HG03280 (cell line): Measurements from ENCODE around the gene RABGAP1L.
"Not testable (repeated sequence)": the region's sequence is repeated elsewhere in the genome, so short reads cannot be mapped to it uniquely, and the experiment has no call there.

Experiments
- ATAC-seq: cut with Tn5 transposase; IDR thresholded peaks from one replicate; pipeline ENCODE4 v1.9.1; 2021; ENCODE audit warnings: mild to moderate bottlenecking, moderate library complexity; ENCODE audit not compliant: unreplicated experiment

The RABGAP1L gene

GRCh38 chr1:174839211-174839610 lies 679.9 kb downstream of the RABGAP1L start:
- ATAC-seq: no peak

- ATAC-seq: no peak
These were observed 682.4 kb downstream of the RABGAP1L start for GRCh38 chr1:174841747-174842146.

DNA sequence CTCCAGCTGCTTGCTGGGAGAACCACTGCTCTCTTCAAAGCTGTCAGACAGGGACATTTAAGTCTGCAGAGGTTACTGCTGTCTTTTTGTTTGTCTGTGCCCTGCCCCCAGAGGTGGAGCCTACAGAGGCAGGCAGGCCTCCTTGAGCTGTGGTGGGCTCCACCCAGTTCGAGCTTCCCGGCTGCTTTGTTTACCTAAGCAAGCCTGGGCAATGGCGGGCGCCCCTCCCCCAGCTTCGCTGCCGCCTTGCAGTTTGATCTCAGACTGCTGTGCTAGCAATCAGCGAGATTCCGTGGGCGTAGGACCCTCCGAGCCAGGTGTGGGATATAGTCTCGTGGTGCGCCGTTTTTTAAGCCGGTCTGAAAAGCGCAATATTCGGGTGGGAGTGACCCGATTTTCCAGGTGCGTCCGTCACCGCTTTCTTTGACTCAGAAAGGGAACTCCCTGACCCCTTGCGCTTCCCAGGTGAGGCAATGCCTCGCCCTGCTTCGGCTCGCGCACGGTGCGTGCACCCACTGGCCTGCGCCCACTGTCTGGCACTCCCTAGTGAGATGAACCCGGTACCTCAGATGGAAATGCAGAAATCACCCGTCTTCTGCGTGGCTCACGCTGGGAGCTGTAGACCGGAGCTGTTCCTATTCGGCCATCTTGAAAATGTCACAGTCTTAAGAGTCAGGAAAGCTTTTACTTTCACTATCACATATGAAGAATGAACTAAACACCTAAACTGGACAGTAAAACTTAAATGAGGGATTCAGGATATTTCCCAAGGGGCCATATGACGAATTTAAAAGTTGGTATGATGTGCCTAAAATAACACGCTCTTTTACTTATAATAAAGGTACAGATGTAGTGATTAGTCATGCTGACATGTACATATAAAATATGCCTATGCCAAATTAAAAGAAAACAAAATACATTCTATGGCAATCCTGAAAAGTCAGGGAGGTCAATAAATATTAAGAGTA lies 689.6 kb downstream of the RABGAP1L start:
- ATAC-seq: not testable (repeated sequence)

- no peak for ATAC-seq
These were observed 691.4 kb downstream of the RABGAP1L start for GRCh38 chr1:174850726-174851125.

GRCh38 chr1:174858301-174858700 lies 699.0 kb downstream of the RABGAP1L start:
- no peak for ATAC-seq

GRCh38 chr1:174870319-174870718 lies 711.0 kb downstream of the RABGAP1L start:
- no peak for ATAC-seq

DNA sequence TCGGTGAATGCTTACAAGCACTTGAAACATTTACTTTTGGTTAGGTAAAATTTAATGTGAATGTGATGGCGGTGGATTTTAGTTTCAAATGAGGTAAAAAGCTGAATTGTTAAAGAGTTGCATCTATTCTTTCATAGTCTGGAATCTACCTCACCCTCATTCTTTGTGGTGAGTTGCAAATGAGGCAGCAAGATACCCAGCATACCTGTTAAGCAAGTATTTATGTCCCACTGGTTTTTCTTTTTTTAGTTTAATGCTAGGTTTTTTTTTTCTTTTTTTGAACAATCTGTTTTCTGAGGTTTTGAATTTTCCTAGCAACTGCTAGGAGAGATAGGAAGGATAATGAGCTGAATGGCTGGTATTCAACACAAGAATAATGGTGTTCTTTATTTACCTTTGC lies 712.6 kb downstream of the RABGAP1L start:
- no peak for ATAC-seq

DNA sequence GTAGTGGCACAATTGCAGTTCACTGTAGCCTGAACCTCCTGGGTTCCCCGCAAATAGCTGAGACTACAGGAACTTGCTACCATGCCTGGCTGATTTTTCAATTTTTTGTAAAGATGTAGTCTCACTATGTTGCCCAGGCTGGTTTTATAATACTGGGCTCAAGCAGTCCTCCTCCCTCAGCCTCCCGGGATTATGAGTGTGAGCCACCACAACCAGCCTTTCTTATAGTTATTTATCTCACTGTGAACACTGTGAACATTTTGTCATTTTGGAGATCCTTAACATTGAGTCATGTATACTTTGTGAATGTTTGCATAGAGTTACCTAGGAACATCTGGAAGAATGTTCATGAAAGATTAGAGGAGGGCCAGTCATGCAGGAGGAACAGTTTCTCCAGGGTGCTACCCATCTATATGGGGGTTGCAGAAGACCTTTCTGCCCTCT lies 713.3 kb downstream of the RABGAP1L start:
- no peak for ATAC-seq

- ATAC-seq: peak; percentile 71
These were observed 715.2 kb downstream of the RABGAP1L start for GRCh38 chr1:174874331-174875053.

- ATAC-seq: no peak
These were observed 716.0 kb downstream of the RABGAP1L start for GRCh38 chr1:174875306-174875705.

DNA sequence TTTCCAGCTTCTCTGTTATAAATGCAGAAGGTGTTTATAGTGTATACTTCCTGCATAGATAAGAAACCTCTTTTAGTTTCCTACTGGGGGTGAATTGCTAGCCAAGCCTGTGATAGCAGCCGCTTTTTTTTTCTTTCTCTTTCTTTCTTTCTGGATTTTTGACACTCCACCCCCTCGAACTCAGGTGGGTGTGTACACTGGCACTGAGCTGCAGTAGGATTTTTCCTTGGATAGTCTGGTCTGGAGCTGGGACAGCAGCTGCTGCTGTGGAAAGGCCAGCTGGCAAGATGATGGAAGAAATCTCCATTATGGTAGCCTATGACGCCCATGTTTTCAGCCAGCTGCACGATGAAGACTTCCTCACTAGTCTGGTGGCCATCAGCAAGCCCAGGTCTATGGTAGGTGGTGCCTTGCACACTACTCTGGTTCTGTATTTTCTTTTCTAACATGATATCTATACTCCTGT lies 717.9 kb downstream of the RABGAP1L start:
- no peak for ATAC-seq

- no peak for ATAC-seq
These were observed 720.9 kb downstream of the RABGAP1L start for GRCh38 chr1:174880171-174880570.

- no peak for ATAC-seq
These were observed 724.1 kb downstream of the RABGAP1L start for GRCh38 chr1:174883409-174883808.

DNA sequence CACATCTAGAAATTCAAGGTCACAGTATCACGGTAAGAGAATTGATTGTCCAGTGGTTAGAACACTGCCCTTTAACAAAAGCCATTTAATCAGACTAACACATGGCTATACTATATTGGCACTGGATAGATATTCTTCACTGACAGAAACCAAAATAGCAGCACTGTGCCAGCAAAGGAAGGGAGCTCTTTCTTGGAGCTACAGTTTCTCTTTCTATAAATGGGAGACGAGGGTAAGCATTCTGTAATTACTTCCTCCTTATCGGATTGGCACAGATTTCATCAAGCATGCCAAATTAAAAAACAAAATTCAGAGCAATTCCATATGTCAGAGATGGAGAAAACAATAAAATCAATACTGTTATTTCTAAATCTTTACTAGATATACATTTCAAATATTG lies 724.7 kb downstream of the RABGAP1L start:
- no peak for ATAC-seq

DNA sequence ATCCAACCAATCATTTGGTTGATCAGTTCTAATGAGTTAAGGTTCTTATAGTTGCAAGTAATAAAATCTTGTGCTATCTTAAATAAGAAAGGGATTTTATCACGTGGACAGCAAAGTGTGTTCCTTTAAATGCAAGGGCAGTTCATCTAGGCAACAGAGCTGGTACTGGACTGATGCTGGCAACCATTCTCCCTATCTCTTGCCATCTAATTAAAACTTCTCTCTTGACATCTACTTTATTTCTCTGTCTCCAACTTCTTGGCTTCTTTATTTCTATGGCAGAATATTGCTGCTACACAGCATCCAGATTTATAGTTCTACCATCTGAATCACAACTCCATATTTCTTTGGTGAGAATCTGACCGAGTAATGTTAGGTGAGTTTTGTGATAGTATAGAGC lies 725.2 kb downstream of the RABGAP1L start:
- ATAC-seq: no peak

DNA sequence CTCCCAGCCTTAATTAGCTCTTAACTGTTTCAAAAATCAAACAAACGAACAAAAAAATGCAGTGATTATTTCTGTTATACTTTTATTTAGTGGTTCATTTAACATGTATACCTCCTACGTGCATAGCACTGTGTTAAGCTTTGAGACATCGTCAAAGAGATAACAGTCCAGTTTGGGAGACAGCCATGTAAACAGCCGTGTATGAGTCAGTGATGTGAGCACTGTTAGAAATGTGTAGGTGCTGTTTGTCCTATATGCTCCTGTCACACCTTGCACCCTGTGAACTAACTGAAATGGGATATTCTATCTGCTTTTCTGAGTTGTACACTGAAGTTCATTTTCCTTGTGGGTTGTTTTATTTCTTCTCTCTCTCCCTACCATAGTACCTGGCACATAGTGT lies 730.7 kb downstream of the RABGAP1L start:
- no peak for ATAC-seq

DNA sequence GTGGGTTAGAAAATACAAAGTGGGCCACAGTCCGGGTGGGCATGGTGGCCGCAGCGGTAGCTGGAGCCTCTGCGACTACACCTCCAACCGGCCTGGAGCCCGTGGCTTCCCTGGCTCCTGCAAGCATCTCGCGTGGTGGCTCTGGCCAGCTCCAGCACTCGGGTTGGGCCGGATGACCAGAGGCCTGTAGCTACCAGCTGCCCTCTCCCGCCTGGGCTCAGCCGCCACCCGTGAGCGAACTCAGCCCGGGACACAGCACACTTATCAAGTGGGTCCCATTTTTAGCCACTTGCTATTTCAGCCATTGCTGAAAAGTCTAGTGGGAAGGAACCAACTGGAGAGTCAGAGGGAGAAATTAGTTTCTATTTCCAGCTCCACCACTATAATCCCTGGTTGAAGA lies 732.7 kb downstream of the RABGAP1L start:
- no peak for ATAC-seq

GRCh38 chr1:174894117-174894762 lies 734.9 kb downstream of the RABGAP1L start:
- ATAC-seq: no peak

- not testable (repeated sequence) for ATAC-seq
These were observed 736.3 kb downstream of the RABGAP1L start for GRCh38 chr1:174895610-174896009.

GRCh38 chr1:174898102-174898797 lies 738.9 kb downstream of the RABGAP1L start:
- ATAC-seq: no peak

- ATAC-seq: no peak
These were observed 741.0 kb downstream of the RABGAP1L start for GRCh38 chr1:174900317-174900716.
